Sciatic nerve (tissue), 1 donor: Measurements from ENCODE around the gene CPPED1. TPM values are rescaled to one million over a fixed set of nuclear protein-coding genes. Genes with fewer than 3 reads are reported as not detected.

ENCODE experiments used
- microRNA-seq: library from miRNA; unstranded; fragments of <30 nt; microRNA quantifications from one replicate; pipeline ENCODE4 v1.2.0, GENCODE V29; 2020
- total RNA-seq: library from RNA; stranded (reverse); fragmentation: NEBNext Ultra II Directional; extraction: Animal tissue kit (Norgen Biotek cat#: 25700); gene quantifications from one replicate; pipeline ENCODE4 v1.2.1, GENCODE V29; 2021
- donor health status: DM: no; HTN: no; CAD: no.

Gene CPPED1
- total RNA-seq, 1 donor from 2014 or later = 19.7 TPM

Small RNA genes within 50 kb of the gene (microRNA-seq; reads per million reads assigned to microRNA genes)
- not detected for gene MIR4718

Other genes starting within 250 kb of the CPPED1 start
- gene SHISA9, start 97.7 kb upstream of the CPPED1 start, total RNA-seq = 3.8 TPM